AG04449 (cell line): ENCODE data around the gene ZBTB24.

ENCODE experiments used
- CTCF ChIA-PET: fragments of 350-600 bp; formaldehyde crosslinking; extraction: SDS; loops from one replicate; lab custom pipeline; 2021; ENCODE audit warnings: antibody characterized with exemption; lab: Yijun Ruan, JAX
- POLR2A ChIA-PET: fragments of 400-600, 350-600 bp; formaldehyde crosslinking; extraction: SDS; loops from one replicate; lab custom pipeline; 2020; ENCODE audit warnings: antibody characterized with exemption, inconsistent platforms; lab: Yijun Ruan, JAX
- DNase-seq: peaks from one replicate; pipeline ENCODE4 v3.0.0-alpha.2; 2010; ENCODE audit warnings: low read depth, low spot score
- H3K4me3 ChIP-seq: 2 replicates; pipeline ENCODE4 v1.5.1; 2011; ENCODE audit warnings: low read depth, mild to moderate bottlenecking, control low read depth, low read length
- CTCF ChIP-seq: IDR thresholded peaks from one replicate; pipeline ENCODE4 v1.5.1; 2011; ENCODE audit warnings: mild to moderate bottlenecking, moderate library complexity, low read length, control low read depth, inconsistent platforms; ENCODE audit not compliant: insufficient read depth; ENCODE audit errors: missing control alignments

ZBTB24 gene

GRCh38 chr6:109477184-109477583 is 5.8 kb downstream of the ZBTB24 start:
- ChIA-PET POLR2A (interaction anchor here (0.5 kb wide), 1 partner anchor 1194 kb away, joined by 7 read pairs; no protein-coding TSS in a partner anchor), CTCF (no interaction called here)
- no peak for DNase-seq
- no peak overlapping the region for H3K4me3 ChIP-seq
- TF ChIP-seq CTCF, result no peak

GRCh38 chr6:109475625-109476024 is 7.4 kb downstream of the ZBTB24 start:
- no peak for TF ChIP-seq CTCF
- no peak overlapping the region for H3K4me3 ChIP-seq
- POLR2A ChIA-PET, result no interaction called here
- no peak for DNase-seq
- CTCF ChIA-PET, result no interaction called here

- no peak for TF ChIP-seq CTCF
- CTCF ChIA-PET, result no interaction called here
- POLR2A ChIA-PET, result no interaction called here
- DNase-seq, result no peak
- H3K4me3 ChIP-seq, result no peak overlapping the region
These were observed 8.0 kb downstream of the ZBTB24 start for GRCh38 chr6:109474995-109475394.

GRCh38 chr6:109473120-109473519 is 9.9 kb downstream of the ZBTB24 start:
- CTCF ChIA-PET, result no interaction called here
- DNase-seq, result no peak
- H3K4me3 ChIP-seq, result no peak overlapping the region
- POLR2A ChIA-PET, result no interaction called here
- no peak for TF ChIP-seq CTCF

- POLR2A ChIA-PET, result no interaction called here
- no peak for TF ChIP-seq CTCF
- no peak for DNase-seq
- no peak overlapping the region for H3K4me3 ChIP-seq
- CTCF ChIA-PET, result no interaction called here
These were observed 10.7 kb downstream of the ZBTB24 start for GRCh38 chr6:109472132-109472995.

- no peak for TF ChIP-seq CTCF
- POLR2A ChIA-PET, result no interaction called here
- H3K4me3 ChIP-seq, result no peak overlapping the region
- no peak for DNase-seq
- CTCF ChIA-PET, result no interaction called here
These were observed 11.8 kb downstream of the ZBTB24 start for GRCh38 chr6:109471105-109471810.
